Subcutaneous adipose tissue (tissue), 4 donors: ENCODE measurements around the gene FAM47C. TPM values are rescaled to one million over a fixed set of nuclear protein-coding genes. Genes with fewer than 3 reads are reported as not detected.
"Not testable (repeated sequence)": the region's sequence is repeated elsewhere in the genome, so short reads cannot be mapped to it uniquely, and the experiment has no call there.

Experiments used
- CTCF ChIP-seq: fragments of 450-650 bp; IDR thresholded peaks from one replicate; pipeline ENCODE4 v1.5.1; 2016; ENCODE audit warnings: low read depth, mild to moderate bottlenecking, control low read depth, antibody characterized with exemption, moderate library complexity
- total RNA-seq, 4 donors: library from RNA; depleted of rRNA; stranded (reverse); fragments of >200 nt; gene quantifications; one replicate each; pipeline ENCODE4 v1.1.0, GENCODE V29; 2016

Gene FAM47C
- not detected for total RNA-seq

- not testable (repeated sequence) for TF ChIP-seq CTCF
These were observed at the start of gene FAM47C for GRCh38 chrX:37008182-37008581. Gene FAM47C, plus strand, starts transcription at chrX:37008366. Its CDS starts 45 bp downstream, at chrX:37008411.

DNA sequence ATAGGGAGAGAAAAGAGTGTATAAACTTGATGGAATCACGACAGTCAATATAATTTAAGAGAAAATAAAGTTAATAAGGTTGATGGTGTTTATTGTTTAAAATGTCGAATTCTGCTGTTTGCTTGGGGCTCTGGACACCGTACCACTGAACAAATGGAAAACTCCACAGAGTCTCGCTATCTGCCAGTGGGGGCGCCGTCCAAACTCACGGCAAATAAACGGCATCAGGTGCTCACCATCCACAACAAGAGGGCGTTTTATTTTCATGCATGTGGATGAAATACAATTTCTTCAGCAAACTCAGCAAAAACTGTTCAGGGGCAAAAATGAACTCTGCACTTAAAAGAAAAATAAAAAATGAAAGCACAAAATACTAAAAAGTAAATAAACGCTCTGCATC lies 46.6 kb upstream of the FAM47C start:
- TF ChIP-seq CTCF, result no peak

GRCh38 chrX:36963069-36963808 lies 44.9 kb upstream of the FAM47C start:
- no peak for TF ChIP-seq CTCF

DNA sequence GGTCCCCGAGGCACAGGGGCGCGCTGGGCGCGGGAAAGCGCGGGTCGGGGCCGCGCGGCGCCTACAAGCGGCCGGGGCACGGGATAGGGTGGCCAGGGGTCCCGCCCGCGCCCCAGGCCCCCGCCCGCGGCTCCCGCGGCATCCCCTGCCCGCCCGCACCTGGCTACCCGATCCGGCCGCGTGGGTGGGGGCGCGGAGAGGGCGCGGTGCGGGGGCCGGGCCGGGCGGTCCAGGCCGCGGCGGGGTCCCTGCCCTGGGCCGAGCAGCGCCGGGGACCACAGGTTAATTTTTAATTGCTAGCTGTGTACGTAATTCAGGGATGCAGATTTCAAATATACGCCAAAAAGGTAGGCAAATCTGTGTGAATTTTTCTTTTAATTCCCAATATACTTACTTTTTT lies 44.3 kb upstream of the FAM47C start:
- TF ChIP-seq CTCF, result no peak

DNA sequence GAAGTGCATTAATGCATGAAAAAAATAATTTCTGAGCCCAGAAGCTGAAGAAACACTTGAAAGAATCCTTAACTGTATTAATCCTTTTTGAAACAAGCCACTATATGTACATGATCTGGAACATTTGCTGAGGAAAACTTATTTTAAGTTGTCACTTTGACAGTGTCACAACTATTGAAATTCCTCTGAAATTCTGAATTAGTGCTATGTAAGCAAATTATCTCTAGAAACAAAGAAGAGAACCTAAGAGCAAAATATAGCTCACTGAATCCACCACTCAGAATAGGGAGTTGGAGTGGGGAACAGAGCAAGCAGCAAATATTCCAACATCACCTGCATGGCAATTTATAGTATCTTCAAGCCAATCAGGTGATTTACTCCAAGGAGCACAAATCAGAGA lies 34.6 kb upstream of the FAM47C start:
- TF ChIP-seq CTCF, result no peak

DNA sequence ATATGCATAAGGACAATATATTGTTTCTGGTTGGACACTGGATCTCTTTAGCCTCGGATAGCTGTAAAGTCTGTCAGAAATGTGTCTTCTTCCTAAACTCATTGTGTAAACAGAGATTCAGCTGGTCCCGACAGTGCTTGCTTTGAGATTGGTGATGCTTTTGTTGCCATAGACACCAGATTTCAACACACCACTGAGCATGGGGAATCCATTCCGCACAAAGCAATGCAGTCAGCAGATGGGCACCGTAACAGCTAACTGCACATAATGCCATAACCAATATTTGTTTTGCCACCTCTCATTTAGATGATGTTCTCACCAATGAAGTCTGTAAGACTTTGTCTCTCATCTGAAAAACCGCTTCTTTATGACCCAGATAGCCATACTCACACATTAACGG lies 33.3 kb upstream of the FAM47C start:
- no peak for TF ChIP-seq CTCF

DNA sequence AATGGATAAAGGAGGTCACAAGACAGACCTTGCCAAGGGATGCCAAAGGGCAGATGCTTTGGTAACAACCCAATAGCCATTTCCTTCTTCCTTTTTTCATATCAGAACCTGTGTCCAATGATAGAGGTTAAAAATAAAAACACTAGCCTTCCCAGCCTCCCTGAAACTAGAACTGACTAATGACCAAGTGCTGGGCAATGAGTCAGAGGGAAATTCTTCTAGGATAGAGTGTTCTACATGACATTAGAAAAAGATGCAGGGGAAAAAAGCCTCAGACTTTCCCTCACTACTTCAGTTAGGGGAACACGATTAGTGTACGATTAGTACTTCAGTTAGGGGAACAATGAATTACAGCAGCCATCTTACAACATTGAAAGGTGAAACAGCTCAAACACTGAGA lies 29.3 kb upstream of the FAM47C start:
- TF ChIP-seq CTCF, result no peak
